SU-DHL-6 (cell line): Measurements from ENCODE around the gene RRAGB.

Experiments used
- H2AFZ ChIP-seq: fragments of 200-600 bp; sonication (generic); 2 replicates; pipeline ENCODE4 v1.6.1; 2014; ENCODE audit warnings: low read depth, mild to moderate bottlenecking, moderate library complexity, mixed read lengths, antibody characterized with exemption, low read length; ENCODE audit not compliant: severe bottlenecking
- H3F3A ChIP-seq: fragments of 200-600 bp; shearing (Covaris generic); 2 replicates; pipeline ENCODE4 v1.6.0; 2016; ENCODE audit warnings: antibody characterized with exemption, mild to moderate bottlenecking; ENCODE audit not compliant: insufficient read depth
- H3K27ac ChIP-seq: fragments of 200-600 bp; sonication (generic); 2 replicates; pipeline ENCODE4 v1.5.1; 2016; ENCODE audit warnings: low read depth, mild to moderate bottlenecking, low read length, moderate library complexity, mixed read lengths
- H3K27me3 ChIP-seq: fragments of 200-600 bp; sonication (generic), shearing (Covaris generic); 2 replicates; pipeline ENCODE4 v1.6.0; 2014; ENCODE audit warnings: mild to moderate bottlenecking, low read length
- H3K36me3 ChIP-seq: fragments of 200-600 bp; sonication (generic); 2 replicates; pipeline ENCODE4 v1.6.1; 2014; ENCODE audit warnings: mild to moderate bottlenecking, low read length, mixed read lengths
- H3K4me2 ChIP-seq: fragments of 300-600, 200-600 bp; shearing (Covaris generic), sonication (generic); 2 replicates; pipeline ENCODE4 v1.6.0; 2014; ENCODE audit warnings: low read length, low read depth, mild to moderate bottlenecking; ENCODE audit not compliant: poor library complexity, severe bottlenecking
- H3K4me3 ChIP-seq: fragments of 200-600 bp; sonication (generic); 2 replicates; pipeline ENCODE4 v1.5.1; 2014; ENCODE audit warnings: antibody characterized with exemption, low read length, mild to moderate bottlenecking, mixed read lengths; ENCODE audit not compliant: insufficient read depth, poor library complexity, severe bottlenecking
- H3K79me2 ChIP-seq: fragments of 200-600 bp; sonication (generic); 2 replicates; pipeline ENCODE4 v1.6.1; 2014; ENCODE audit warnings: mild to moderate bottlenecking, low read length, moderate library complexity; ENCODE audit not compliant: insufficient read depth
- H3K9ac ChIP-seq: fragments of 200-600 bp; sonication (generic); 2 replicates; pipeline ENCODE4 v1.7.0; 2014; ENCODE audit warnings: mild to moderate bottlenecking, low read length
- H3K9me2 ChIP-seq: fragments of 200-600 bp; sonication (generic); replicated peaks from 2 replicates; pipeline ENCODE4 v1.6.1; 2014; ENCODE audit warnings: low read length; ENCODE audit not compliant: insufficient read depth
- H3K9me3 ChIP-seq: fragments of 200-600 bp; sonication (generic); 2 replicates; pipeline ENCODE4 v1.6.1; 2014; ENCODE audit warnings: low read length, mixed read lengths; ENCODE audit not compliant: insufficient read depth
- H4K20me1 ChIP-seq: fragments of 200-600 bp; sonication (generic); 2 replicates; pipeline ENCODE4 v1.6.1; 2014; ENCODE audit warnings: low read depth, mild to moderate bottlenecking, antibody characterized with exemption, low read length, moderate library complexity, mixed read lengths
- CTCF ChIP-seq: fragments of 200-600 bp; sonication (generic); IDR thresholded peaks from one replicate; pipeline ENCODE4 v1.5.1; 2017; ENCODE audit warnings: antibody characterized with exemption, mild to moderate bottlenecking, low read length, moderate library complexity; ENCODE audit not compliant: insufficient read depth, poor library complexity, severe bottlenecking
- EZH2phosphoT487 ChIP-seq: fragments of 200-600 bp; sonication (generic), shearing (Covaris generic); conservative IDR thresholded peaks from 2 replicates; pipeline ENCODE4 v1.6.1; 2018; ENCODE audit warnings: mild to moderate bottlenecking, antibody characterized with exemption, low read length, moderate library complexity, mixed read lengths

The RRAGB gene

GRCh38 chrX:55777596-55777995, 60.0 kb downstream of the RRAGB start:
- H3K9me2 ChIP-seq, result no peaks in the 10 kb centered on the region
- no peaks in the 10 kb centered on the region for H3K27me3 ChIP-seq
- TF ChIP-seq EZH2phosphoT487, result no peak
- no peak for TF ChIP-seq CTCF
- no peaks in the 10 kb centered on the region for H3K36me3 ChIP-seq
- no peaks in the 10 kb centered on the region for H3K79me2 ChIP-seq
- H3K9ac ChIP-seq, result no peak overlapping the region
- no peak overlapping the region for H2AFZ ChIP-seq
- H3F3A ChIP-seq, result no peaks in the 10 kb centered on the region
- no peak overlapping the region for H3K4me2 ChIP-seq
- H3K27ac ChIP-seq, result no peak overlapping the region
- H3K4me3 ChIP-seq, result no peak overlapping the region
- H4K20me1 ChIP-seq, result no peaks in the 10 kb centered on the region
- H3K9me3 ChIP-seq, result no peaks in the 10 kb centered on the region

- Histone ChIP-seq H3K4me2 (no peak overlapping the region), H3F3A (no peaks in the 10 kb centered on the region), H3K9ac (no peak overlapping the region), H3K79me2 (no peaks in the 10 kb centered on the region), H3K9me3 (no peaks in the 10 kb centered on the region), H3K27me3 (no peaks in the 10 kb centered on the region), H3K36me3 (no peaks in the 10 kb centered on the region), H3K9me2 (no peaks in the 10 kb centered on the region), H4K20me1 (no peaks in the 10 kb centered on the region), H3K4me3 (no peak overlapping the region), H2AFZ (no peak overlapping the region), H3K27ac (no peak overlapping the region)
- TF ChIP-seq CTCF, result no peak
- no peak for TF ChIP-seq EZH2phosphoT487
Observed at GRCh38 chrX:55778322-55778721, 60.8 kb downstream of the RRAGB start.

DNA sequence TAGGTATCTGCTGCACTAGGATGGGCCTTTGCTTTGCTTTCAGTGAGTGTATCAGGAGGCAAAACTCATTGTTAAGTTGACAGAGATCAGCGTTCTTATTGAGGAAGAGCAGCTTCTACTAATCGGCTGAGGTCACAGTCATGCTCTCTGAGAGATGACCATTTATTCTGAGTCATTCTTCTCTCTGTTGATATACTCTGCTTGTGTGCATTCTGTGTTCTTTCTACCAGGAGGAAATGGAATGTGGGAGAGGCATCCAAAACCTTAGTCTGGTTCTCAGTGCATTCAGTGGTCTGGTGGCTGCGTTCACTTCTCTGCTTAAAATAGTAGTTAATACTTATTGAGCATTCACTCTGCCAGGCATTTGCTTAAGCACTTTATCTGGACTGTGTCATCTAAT, 66.2 kb downstream of the RRAGB start:
- H2AFZ ChIP-seq, result no peak overlapping the region
- no peak for TF ChIP-seq EZH2phosphoT487
- TF ChIP-seq CTCF, result no peak
- no peaks in the 10 kb centered on the region for H3K79me2 ChIP-seq
- H3K9ac ChIP-seq, result no peak overlapping the region
- no peak overlapping the region for H3K27ac ChIP-seq
- no peak overlapping the region for H3K4me2 ChIP-seq
- no peak overlapping the region for H3K4me3 ChIP-seq
- no peaks in the 10 kb centered on the region for H3F3A ChIP-seq
- H4K20me1 ChIP-seq, result no peaks in the 10 kb centered on the region
- no peaks in the 10 kb centered on the region for H3K36me3 ChIP-seq
- no peaks in the 10 kb centered on the region for H3K9me2 ChIP-seq
- no peaks in the 10 kb centered on the region for H3K27me3 ChIP-seq
- H3K9me3 ChIP-seq, result no peaks in the 10 kb centered on the region

GRCh38 chrX:55787063-55787462, 69.5 kb downstream of the RRAGB start:
- Histone ChIP-seq H3K4me3 (no peak overlapping the region), H2AFZ (no peak overlapping the region)

More at GRCh38 chrX:55787063-55787462, 69.5 kb downstream of the RRAGB start:
- Histone ChIP-seq H3K9ac (no peak overlapping the region), H4K20me1 (no peaks in the 10 kb centered on the region), H3K9me3 (no peaks in the 10 kb centered on the region), H3K36me3 (no peaks in the 10 kb centered on the region), H3K27me3 (no peaks in the 10 kb centered on the region), H3K79me2 (no peaks in the 10 kb centered on the region), H3F3A (no peaks in the 10 kb centered on the region), H3K9me2 (no peaks in the 10 kb centered on the region), H3K4me2 (no peak overlapping the region), H3K27ac (no peak overlapping the region)
- TF ChIP-seq CTCF (no peak), EZH2phosphoT487 (no peak)
